Measurements from ENCODE around the gene SPATA7. TPM values are rescaled to one million over a fixed set of nuclear protein-coding genes. Genes with fewer than 3 reads are reported as not detected.
"Not testable (repeated sequence)": the region's sequence is repeated elsewhere in the genome, so short reads cannot be mapped to it uniquely, and the experiment has no call there.

SPATA7 gene
- total RNA-seq, 1 donor from 2014 or later = 32.7 TPM

- H3K9me3 Mint-ChIP-seq (ENCODE audit: low read depth) = peaks cover 3% of the 10 kb centered on the region
- peaks cover 6% of the 10 kb centered on the region for H3K27me3 Mint-ChIP-seq
- H3K4me3 Mint-ChIP-seq (ENCODE audit: low read depth) = no peak overlapping the region
- no peaks in the 10 kb centered on the region for H3K36me3 Mint-ChIP-seq (ENCODE audit: insufficient read depth)
- no peak overlapping the region for H3K27ac Mint-ChIP-seq
- peaks cover 6% of the 10 kb centered on the region for H3K4me1 Mint-ChIP-seq (ENCODE audit: low read depth)
- TF ChIP-seq CTCF (IDR thresholded peaks at IDR 0.05; ENCODE audit: unreplicated experiment) = no peak
- DNase-seq (ENCODE audit: low spot score, unreplicated experiment) = no peak
These were observed 20.6 kb upstream of the SPATA7 start for GRCh38 chr14:88364710-88365413.

- no peaks in the 10 kb centered on the region for H3K36me3 Mint-ChIP-seq (ENCODE audit: insufficient read depth)
- H3K4me1 Mint-ChIP-seq (ENCODE audit: low read depth) = peaks cover 11% of the 10 kb centered on the region
- peaks cover 3% of the 10 kb centered on the region for H3K9me3 Mint-ChIP-seq (ENCODE audit: low read depth)
- TF ChIP-seq CTCF (IDR thresholded peaks at IDR 0.05; ENCODE audit: unreplicated experiment) = no peak
- no peak for DNase-seq (ENCODE audit: low spot score, unreplicated experiment)
- no peak overlapping the region for H3K27ac Mint-ChIP-seq
- no peak overlapping the region for H3K4me3 Mint-ChIP-seq (ENCODE audit: low read depth)
- no peaks in the 10 kb centered on the region for H3K27me3 Mint-ChIP-seq
These were observed 16.0 kb upstream of the SPATA7 start for GRCh38 chr14:88369496-88369895.

- H3K36me3 Mint-ChIP-seq (ENCODE audit: insufficient read depth) = no peaks in the 10 kb centered on the region
- peaks cover 2% of the 10 kb centered on the region for H3K4me1 Mint-ChIP-seq (ENCODE audit: low read depth)
- no peak for DNase-seq (ENCODE audit: low spot score, unreplicated experiment)
- no peak overlapping the region for H3K4me3 Mint-ChIP-seq (ENCODE audit: low read depth)
- H3K27me3 Mint-ChIP-seq = no peaks in the 10 kb centered on the region
- peaks cover 4% of the 10 kb centered on the region for H3K9me3 Mint-ChIP-seq (ENCODE audit: low read depth)
- no peak overlapping the region for H3K27ac Mint-ChIP-seq
- no peak for TF ChIP-seq CTCF (IDR thresholded peaks at IDR 0.05; ENCODE audit: unreplicated experiment)
These were observed 5.6 kb upstream of the SPATA7 start for GRCh38 chr14:88379706-88380343.

GRCh38 chr14:88380405-88380804 is 5.1 kb upstream of the SPATA7 start:
- H3K27ac Mint-ChIP-seq = no peak overlapping the region
- DNase-seq (ENCODE audit: low spot score, unreplicated experiment) = no peak
- TF ChIP-seq CTCF (IDR thresholded peaks at IDR 0.05; ENCODE audit: unreplicated experiment) = peak; percentile 19
- H3K4me3 Mint-ChIP-seq (ENCODE audit: low read depth) = no peak overlapping the region
- H3K27me3 Mint-ChIP-seq = no peaks in the 10 kb centered on the region
- peaks cover 8% of the 10 kb centered on the region for H3K4me1 Mint-ChIP-seq (ENCODE audit: low read depth)
- H3K36me3 Mint-ChIP-seq (ENCODE audit: insufficient read depth) = no peaks in the 10 kb centered on the region
- no peaks in the 10 kb centered on the region for H3K9me3 Mint-ChIP-seq (ENCODE audit: low read depth)

GRCh38 chr14:88381634-88382033 is 3.8 kb upstream of the SPATA7 start:
- DNase-seq (ENCODE audit: low spot score, unreplicated experiment); H3K27ac Mint-ChIP-seq; H3K36me3 Mint-ChIP-seq (ENCODE audit: insufficient read depth); H3K4me3 Mint-ChIP-seq (ENCODE audit: low read depth); H3K27me3 Mint-ChIP-seq; H3K9me3 Mint-ChIP-seq (ENCODE audit: low read depth): not testable (repeated sequence)
- H3K4me1 Mint-ChIP-seq (ENCODE audit: low read depth) = peaks cover 15% of the 10 kb centered on the region

GRCh38 chr14:88384718-88385117 is 739 bp upstream of the SPATA7 start:
- no peak for TF ChIP-seq CTCF (IDR thresholded peaks at IDR 0.05; ENCODE audit: unreplicated experiment)
- Mint-ChIP-seq H3K4me3 (ENCODE audit: low read depth) (peak overlapping the region; percentile 95), H3K36me3 (ENCODE audit: insufficient read depth) (no peaks in the 10 kb centered on the region), H3K4me1 (ENCODE audit: low read depth) (peaks cover 33% of the 10 kb centered on the region), H3K9me3 (ENCODE audit: low read depth) (no peaks in the 10 kb centered on the region), H3K27me3 (no peaks in the 10 kb centered on the region), H3K27ac (peak overlapping the region; percentile 98)
- DNase-seq (ENCODE audit: low spot score, unreplicated experiment) = no peak

All from progenitor cell of endocrine pancreas (in vitro differentiated cells).